Naive B cell (primary cell): ENCODE results near the gene MTHFSD. TPM values are rescaled to one million over a fixed set of nuclear protein-coding genes. Genes with fewer than 3 reads are reported as not detected.

Experiments used
- ATAC-seq, 2 donors: fragments of 150-1000 bp; cut with Tn5 transposase; 2 replicates each; pipeline ENCODE4 v1.10.0; 2021; ENCODE audit warnings: low read depth in 2 of 2, mild to moderate bottlenecking in 2 of 2, moderate library complexity in 2 of 2
- DNase-seq: peaks from one replicate; pipeline ENCODE4 v3.0.0; 2022
- H3K27ac Mint-ChIP-seq, 6 donors: one replicate each; pipeline ENCODE4 v1.8.0; 2020 to 2022; ENCODE audit warnings: mild to moderate bottlenecking in 6 of 6, mixed read lengths in 6 of 6, moderate library complexity in 5 of 6, inconsistent platforms in 2 of 6
- H3K27me3 Mint-ChIP-seq, 3 donors: one replicate each; pipeline ENCODE4 v1.8.0; 2021 to 2022; ENCODE audit warnings: mixed read lengths in 3 of 3, mild to moderate bottlenecking in 1 of 3
- H3K36me3 Mint-ChIP-seq, 2 donors: one replicate each; pipeline ENCODE4 v1.8.0; 2020 to 2022; ENCODE audit warnings: mixed read lengths in 2 of 2, inconsistent platforms in 1 of 2, mild to moderate bottlenecking in 1 of 2
- H3K4me1 Mint-ChIP-seq, 3 donors: one replicate each; pipeline ENCODE4 v1.8.0; 2020 to 2022; ENCODE audit warnings: mixed read lengths in 3 of 3, inconsistent platforms in 1 of 3, mild to moderate bottlenecking in 1 of 3, moderate library complexity in 1 of 3
- H3K4me3 Mint-ChIP-seq, 8 donors: one replicate each; pipeline ENCODE4 v1.8.0; 2020 to 2022; ENCODE audit warnings: mild to moderate bottlenecking in 8 of 8, mixed read lengths in 8 of 8, moderate library complexity in 8 of 8, inconsistent platforms in 2 of 8
- H3K9me3 Mint-ChIP-seq, 7 donors: one replicate each; pipeline ENCODE4 v1.8.0; 2020 to 2022; ENCODE audit warnings: mixed read lengths in 7 of 7, mild to moderate bottlenecking in 5 of 7, inconsistent platforms in 2 of 7, moderate library complexity in 1 of 7
- polyA plus RNA-seq, 6 donors: library from polyadenylated mRNA; unstranded; fragments of 300-500 nt; fragmentation: Illumina TruSeq; gene quantifications; one replicate each; pipeline ENCODE4 v1.2.3, GENCODE V29; 2021; ENCODE audit warnings: low read depth in 6 of 6

The MTHFSD gene
- polyA plus RNA-seq, 6 donors from 2014 or later = 5.6 to 18.6 (median 16.6) TPM

GRCh38 chr16:86512860-86513470 lies 42.1 kb downstream of the MTHFSD start:
- H3K4me3 Mint-ChIP-seq = peak overlapping the region in 5 of 8 donors; percentile 40 to 75 (median 65)
- H3K27me3 Mint-ChIP-seq = peaks cover 54 to 80% (median 64%) of the 10 kb centered on the region in 3 donors

GRCh38 chr16:86512301-86512859 lies 42.7 kb downstream of the MTHFSD start:
- Mint-ChIP-seq H3K4me1 (peaks cover 23 to 30% (median 27%) of the 10 kb centered on the region in 3 donors), H3K4me3 (peak overlapping the region in 3 of 8 donors; percentile 40 to 75 (median 65)), H3K36me3 (peaks cover 0 to 7% of the 10 kb centered on the region in 2 donors), H3K9me3 (peaks cover 0 to 4% (median 0%) of the 10 kb centered on the region in 7 donors), H3K27me3 (peaks cover 55 to 80% (median 64%) of the 10 kb centered on the region in 3 donors), H3K27ac (no peak overlapping the region)
- DNase-seq = no peak
- no peak for ATAC-seq

More at GRCh38 chr16:86512860-86513470, 42.1 kb downstream of the MTHFSD start:
- Mint-ChIP-seq H3K36me3 (peaks cover 0 to 7% of the 10 kb centered on the region in 2 donors), H3K4me1 (peaks cover 18 to 24% (median 21%) of the 10 kb centered on the region in 3 donors), H3K27ac (peak overlapping the region in 1 of 6 donors; percentile 33), H3K9me3 (no peaks in the 10 kb centered on the region)
- DNase-seq (no peak), ATAC-seq (no peak)

GRCh38 chr16:86511317-86512161 lies 43.5 kb downstream of the MTHFSD start:
- Mint-ChIP-seq H3K36me3 (peaks cover 0 to 11% of the 10 kb centered on the region in 2 donors), H3K27me3 (peaks cover 57 to 80% (median 64%) of the 10 kb centered on the region in 3 donors), H3K4me3 (peak overlapping the region; percentile 59 to 84 (median 68)), H3K4me1 (peaks cover 27 to 32% (median 31%) of the 10 kb centered on the region in 3 donors), H3K27ac (peak overlapping the region in 1 of 6 donors; percentile 54), H3K9me3 (peaks cover 0 to 4% (median 0%) of the 10 kb centered on the region in 7 donors)
- ATAC-seq = no peak
- DNase-seq = no peak

GRCh38 chr16:86510465-86511261 lies 44.4 kb downstream of the MTHFSD start, which contains the start of gene FOXF1:
FOXF1 (plus strand) TSS chr16:86510527; CDS start chr16:86510570, 43 bp downstream.
- H3K9me3 Mint-ChIP-seq = peaks cover 0 to 4% (median 0%) of the 10 kb centered on the region in 7 donors
- peak within 1 kb of the TSS in 4 of 6 donors; percentile 28 to 85 (median 68) for H3K27ac Mint-ChIP-seq
- H3K36me3 Mint-ChIP-seq = peaks cover 0 to 17% of the 10 kb centered on the region in 2 donors
- DNase-seq = no peak
- peak in 1 of 2 donors; percentile 28 for ATAC-seq
- H3K4me1 Mint-ChIP-seq = peaks cover 35 to 38% (median 38%) of the 10 kb centered on the region in 3 donors
- peak within 1 kb of the TSS; percentile 83 to 93 (median 92) for H3K4me3 Mint-ChIP-seq
- H3K27me3 Mint-ChIP-seq = peaks cover 61 to 80% (median 71%) of the 10 kb centered on the region in 3 donors

GRCh38 chr16:86509759-86510464 lies 45.1 kb downstream of the MTHFSD start:
- peak overlapping the region; percentile 83 to 93 (median 92) for H3K4me3 Mint-ChIP-seq
- peak; percentile 48 to 54 for ATAC-seq
- peaks cover 39 to 43% (median 41%) of the 10 kb centered on the region in 3 donors for H3K4me1 Mint-ChIP-seq
- peaks cover 63 to 82% (median 72%) of the 10 kb centered on the region in 3 donors for H3K27me3 Mint-ChIP-seq
- H3K9me3 Mint-ChIP-seq = peaks cover 0 to 4% (median 0%) of the 10 kb centered on the region in 7 donors
- DNase-seq = no peak
- H3K36me3 Mint-ChIP-seq = peaks cover 0 to 17% of the 10 kb centered on the region in 2 donors
- no peak overlapping the region for H3K27ac Mint-ChIP-seq

GRCh38 chr16:86508947-86509758 lies 45.9 kb downstream of the MTHFSD start:
- ATAC-seq (peak; percentile 43 to 45), DNase-seq (no peak)
- Mint-ChIP-seq H3K9me3 (peaks cover 0 to 4% (median 0%) of the 10 kb centered on the region in 7 donors), H3K4me3 (peak overlapping the region; percentile 83 to 93 (median 92)), H3K4me1 (peaks cover 42 to 49% (median 42%) of the 10 kb centered on the region in 3 donors), H3K27me3 (peaks cover 63 to 82% (median 73%) of the 10 kb centered on the region in 3 donors), H3K27ac (peak overlapping the region in 4 of 6 donors; percentile 59 to 94 (median 80)), H3K36me3 (peaks cover 0 to 17% of the 10 kb centered on the region in 2 donors)

- DNase-seq (no peak), ATAC-seq (no peak)
- Mint-ChIP-seq H3K27ac (peak overlapping the region in 2 of 6 donors; percentile 92 to 93), H3K4me3 (peak overlapping the region; percentile 83 to 93 (median 92)), H3K27me3 (peaks cover 61 to 82% (median 73%) of the 10 kb centered on the region in 3 donors), H3K4me1 (peaks cover 37 to 49% (median 37%) of the 10 kb centered on the region in 3 donors), H3K36me3 (peaks cover 0 to 17% of the 10 kb centered on the region in 2 donors), H3K9me3 (peaks cover 0 to 4% (median 0%) of the 10 kb centered on the region in 7 donors)
Observed at GRCh38 chr16:86508028-86508946, 46.7 kb downstream of the MTHFSD start.

GRCh38 chr16:86507173-86508027 lies 47.6 kb downstream of the MTHFSD start:
- Mint-ChIP-seq H3K4me3 (peak overlapping the region; percentile 70 to 92 (median 82)), H3K4me1 (peaks cover 37 to 44% (median 37%) of the 10 kb centered on the region in 3 donors), H3K27me3 (peaks cover 61 to 82% (median 73%) of the 10 kb centered on the region in 3 donors), H3K36me3 (peaks cover 0 to 17% of the 10 kb centered on the region in 2 donors), H3K27ac (peak overlapping the region in 5 of 6 donors; percentile 54 to 93 (median 80)), H3K9me3 (peaks cover 0 to 4% (median 0%) of the 10 kb centered on the region in 7 donors)
- ATAC-seq = no peak
- DNase-seq = no peak

GRCh38 chr16:86505899-86506864 lies 48.9 kb downstream of the MTHFSD start:
- H3K27ac Mint-ChIP-seq = peak overlapping the region in 4 of 6 donors; percentile 24 to 76 (median 71)
- peaks cover 0 to 17% of the 10 kb centered on the region in 2 donors for H3K36me3 Mint-ChIP-seq
- DNase-seq = no peak
- H3K9me3 Mint-ChIP-seq = peaks cover 0 to 4% (median 0%) of the 10 kb centered on the region in 7 donors
- H3K27me3 Mint-ChIP-seq = peaks cover 69 to 83% (median 77%) of the 10 kb centered on the region in 3 donors
- peak overlapping the region; percentile 55 to 92 (median 80) for H3K4me3 Mint-ChIP-seq
- no peak for ATAC-seq
- peaks cover 37 to 39% (median 38%) of the 10 kb centered on the region in 3 donors for H3K4me1 Mint-ChIP-seq
